H1 (cell line): ENCODE measurements around the gene TRIM5. TPM values are rescaled to one million over a fixed set of nuclear protein-coding genes. Genes with fewer than 3 reads are reported as not detected.

ENCODE experiments used
- ATF3 ChIP-seq: IDR thresholded peaks from 2 replicates; pipeline ENCODE4 v1.6.1; 2011; ENCODE audit warnings: low read depth, mild to moderate bottlenecking, low read length; ENCODE audit not compliant: insufficient read depth
- KDM5A ChIP-seq: fragments of 200-600 bp; IDR thresholded peaks from 2 replicates; pipeline ENCODE4 v1.7.1; 2012; ENCODE audit warnings: mild to moderate bottlenecking, low read length, inconsistent platforms, mixed read lengths
- NANOG ChIP-seq: IDR thresholded peaks from 2 replicates; pipeline ENCODE4 v1.6.1; 2011; ENCODE audit warnings: low read length, low read depth, mild to moderate bottlenecking, inconsistent platforms; ENCODE audit not compliant: insufficient read depth, poor library complexity, severe bottlenecking
- RBBP5 ChIP-seq: IDR thresholded peaks from 2 replicates; pipeline ENCODE4 v1.7.1; 2012; ENCODE audit warnings: low read depth, mild to moderate bottlenecking, inconsistent platforms, low read length, moderate library complexity, borderline replicate concordance
- RNF2 ChIP-seq: fragments of 200-900, 300-1000 bp; sonication (generic); IDR thresholded peaks from 2 replicates; pipeline ENCODE4 v1.7.1; 2016; ENCODE audit warnings: borderline replicate concordance, low read depth, mild to moderate bottlenecking, antibody characterized with exemption, low read length; ENCODE audit not compliant: poor library complexity, severe bottlenecking; ENCODE audit errors: missing control alignments
- RXRA ChIP-seq: IDR thresholded peaks from 2 replicates; pipeline ENCODE4 v1.6.1; 2011; ENCODE audit warnings: low read depth, mild to moderate bottlenecking, low read length, moderate library complexity; ENCODE audit not compliant: insufficient read depth
- SAP30 ChIP-seq: fragments of 300-600 bp; sonication (generic); IDR thresholded peaks from 2 replicates; pipeline ENCODE4 v1.7.1; 2012; ENCODE audit warnings: low read length, moderate library complexity, mild to moderate bottlenecking, inconsistent platforms; ENCODE audit not compliant: insufficient read depth, insufficient replicate concordance
- SP1 ChIP-seq: IDR thresholded peaks from 2 replicates; pipeline ENCODE4 v1.6.1; 2011; ENCODE audit warnings: low read depth, low read length
- SUZ12 ChIP-seq: fragments of 200-600 bp; sonication (generic); IDR thresholded peaks from 2 replicates; pipeline ENCODE4 v1.6.1; 2012; ENCODE audit warnings: mild to moderate bottlenecking, inconsistent platforms, low read length, moderate library complexity, mixed read lengths
- ZNF274 ChIP-seq: IDR thresholded peaks from 2 replicates; pipeline ENCODE4 v1.7.0; 2012; ENCODE audit warnings: low read length, borderline replicate concordance; ENCODE audit errors: extremely low read depth
- polyA plus RNA-seq, 7 experiments: library from polyadenylated mRNA; depleted of rRNA in 3 of 7; stranded (reverse) in 5 of 7; unstranded in 2 of 7; fragments of >200 nt in 5 of 7; fragments of 200-250 nt in 2 of 7; gene quantifications; 1 replicate in 5 of 7; 2 replicates in 1 of 7; 4 replicates in 1 of 7; pipeline versions ENCODE4 v1.2.1 to v1.2.3, GENCODE V29; 2011 to 2013; ENCODE audit warnings: missing spikeins in 2 of 7, mixed read lengths in 2 of 7
- total RNA-seq: library from RNA; stranded (reverse); fragmentation: NEBNext Ultra II Directional; extraction: Animal tissue kit (Norgen Biotek cat#: 25700); gene quantifications from 2 replicates; pipeline ENCODE4 v1.2.1, GENCODE V29; 2021

Gene TRIM5
- total and polyA plus RNA-seq, 2 of the 8 experiments (the other 6 are each of a cell fraction or from before 2014, with no cell fraction given) = 23.5 to 35.5 TPM

GRCh38 chr11:5700421-5701054 is 15.7 kb upstream of the TRIM5 start (continued):
- TF ChIP-seq ATF3 (no peak), RXRA (no peak), RNF2 (no peak), SP1 (no peak), SUZ12 (no peak), KDM5A (no peak), ZNF274 (no peak), NANOG (no peak), SAP30 (no peak), RBBP5 (no peak)
